H9 (cell line): Measurements from ENCODE around the gene FAM210A. TPM values are rescaled to one million over a fixed set of nuclear protein-coding genes. Genes with fewer than 3 reads are reported as not detected.

Source experiments
- DNase-seq: peaks from one replicate; pipeline ENCODE4 v3.0.0-alpha.2; 2017
- H2AFZ ChIP-seq: one replicate; pipeline ENCODE4 v1.6.1; 2013; ENCODE audit warnings: mild to moderate bottlenecking, low read length, control low read depth, moderate library complexity
- H2AK5ac ChIP-seq: 2 replicates; pipeline ENCODE4 v1.6.1; 2013; ENCODE audit warnings: low read length, control low read depth, mixed read lengths; ENCODE audit not compliant: insufficient read length
- H2BK120ac ChIP-seq: one replicate; pipeline ENCODE4 v1.6.1; 2013; ENCODE audit warnings: low read depth, mild to moderate bottlenecking, low read length, control low read depth, inconsistent platforms; ENCODE audit not compliant: poor library complexity, severe bottlenecking
- H2BK12ac ChIP-seq: 2 replicates; pipeline ENCODE4 v1.6.1; 2013; ENCODE audit warnings: low read length, control low read depth, mixed read lengths, low read depth; ENCODE audit not compliant: insufficient read length
- H2BK15ac ChIP-seq: 2 replicates; pipeline ENCODE4 v1.6.1; 2013; ENCODE audit warnings: low read depth, low read length, control low read depth
- H2BK20ac ChIP-seq: one replicate; pipeline ENCODE4 v1.6.1; 2013; ENCODE audit warnings: low read depth, mild to moderate bottlenecking, low read length, control low read depth, inconsistent platforms; ENCODE audit not compliant: poor library complexity, severe bottlenecking
- H2BK5ac ChIP-seq: 2 replicates; pipeline ENCODE4 v1.6.1; 2013; ENCODE audit warnings: low read length, control low read depth, mixed read lengths; ENCODE audit not compliant: insufficient read length
- H3K14ac ChIP-seq: 2 replicates; pipeline ENCODE4 v1.6.1; 2013; ENCODE audit warnings: low read length, control low read depth; ENCODE audit not compliant: insufficient read depth
- H3K18ac ChIP-seq: 2 replicates; pipeline ENCODE4 v1.6.1; 2013; ENCODE audit warnings: low read depth, mild to moderate bottlenecking, mixed read lengths, low read length, control low read depth; ENCODE audit not compliant: insufficient read length
- H3K23ac ChIP-seq: 2 replicates; pipeline ENCODE4 v1.6.1; 2013; ENCODE audit warnings: low read length, control low read depth, mixed read lengths, low read depth; ENCODE audit not compliant: insufficient read length
- H3K23me2 ChIP-seq: 2 replicates; pipeline ENCODE4 v1.6.1; 2013; ENCODE audit warnings: low read depth, mild to moderate bottlenecking, mixed read lengths, low read length, control low read depth; ENCODE audit not compliant: insufficient read length, poor library complexity, severe bottlenecking
- H3K27ac ChIP-seq: 2 replicates; pipeline ENCODE4 v1.5.1; 2013; ENCODE audit warnings: low read length, control low read depth, mixed read lengths, low read depth; ENCODE audit not compliant: insufficient read length
- H3K27me3 ChIP-seq: 2 replicates; pipeline ENCODE4 v1.6.1; 2013; ENCODE audit warnings: low read length, control low read depth, inconsistent platforms; ENCODE audit not compliant: insufficient read depth
- H3K4ac ChIP-seq: 2 replicates; pipeline ENCODE4 v1.6.1; 2013; ENCODE audit warnings: low read depth, mild to moderate bottlenecking, control low read depth, inconsistent platforms, low read length, moderate library complexity
- H3K4me1 ChIP-seq: 2 replicates; pipeline ENCODE4 v1.6.1; 2013; ENCODE audit warnings: low read length, control low read depth, inconsistent platforms; ENCODE audit not compliant: insufficient read depth
- H3K4me2 ChIP-seq: 2 replicates; pipeline ENCODE4 v1.6.1; 2013; ENCODE audit warnings: low read length, control low read depth, mixed read lengths; ENCODE audit not compliant: insufficient read length, insufficient read depth
- H3K56ac ChIP-seq: 2 replicates; pipeline ENCODE4 v1.6.1; 2013; ENCODE audit warnings: low read depth, mild to moderate bottlenecking, mixed read lengths, low read length, control low read depth; ENCODE audit not compliant: insufficient read length
- H3K79me1 ChIP-seq: 2 replicates; pipeline ENCODE4 v1.6.1; 2013; ENCODE audit warnings: low read depth, mild to moderate bottlenecking, moderate library complexity, low read length, control low read depth, inconsistent platforms; ENCODE audit not compliant: insufficient read depth, poor library complexity, severe bottlenecking
- H3K79me2 ChIP-seq: 2 replicates; pipeline ENCODE4 v1.6.1; 2013; ENCODE audit warnings: low read length, control low read depth, inconsistent platforms; ENCODE audit not compliant: insufficient read depth
- H3K9ac ChIP-seq: 2 replicates; pipeline ENCODE4 v1.6.1; 2013; ENCODE audit warnings: low read length, control low read depth, mixed read lengths; ENCODE audit not compliant: insufficient read length; ENCODE audit errors: extremely low read depth
- H3K9me3 ChIP-seq: one replicate; pipeline ENCODE4 v1.6.1; 2013; ENCODE audit warnings: low read depth, low read length, inconsistent platforms; ENCODE audit not compliant: control insufficient read depth
- H3T11ph ChIP-seq: one replicate; pipeline ENCODE4 v1.6.1; 2013; ENCODE audit warnings: mild to moderate bottlenecking, low read length, control low read depth, inconsistent platforms
- H4K20me1 ChIP-seq: one replicate; pipeline ENCODE4 v1.6.1; 2013; ENCODE audit not compliant: control insufficient read depth, insufficient read length, insufficient read depth
- H4K5ac ChIP-seq: 2 replicates; pipeline ENCODE4 v1.6.1; 2013; ENCODE audit warnings: low read depth, mild to moderate bottlenecking, mixed read lengths, low read length, control low read depth; ENCODE audit not compliant: insufficient read length
- H4K8ac ChIP-seq: replicated peaks from 2 replicates; pipeline ENCODE4 v1.6.1; 2013; ENCODE audit warnings: low read length, control low read depth, mixed read lengths, low read depth; ENCODE audit not compliant: insufficient read length
- H4K91ac ChIP-seq: 2 replicates; pipeline ENCODE4 v1.6.1; 2013; ENCODE audit warnings: low read depth, mild to moderate bottlenecking, moderate library complexity, mixed read lengths, low read length, control low read depth; ENCODE audit not compliant: insufficient read length
- H3K27ac Mint-ChIP-seq, 3 experiments: 2 replicates in 2 of 3; 3 replicates in 1 of 3; pipeline ENCODE4 v1.8.0; 2020 to 2021; ENCODE audit warnings: mixed read lengths in 3 of 3, mild to moderate bottlenecking in 1 of 3, moderate library complexity in 1 of 3
- H3K27me3 Mint-ChIP-seq: 2 replicates; pipeline ENCODE4 v1.8.0; 2021; ENCODE audit warnings: low read depth, mild to moderate bottlenecking, moderate library complexity, mixed read lengths
- H3K36me3 Mint-ChIP-seq, 3 experiments: 2 replicates in 2 of 3; 3 replicates in 1 of 3; pipeline ENCODE4 v1.8.0; 2020 to 2021; ENCODE audit warnings: low read depth in 3 of 3, mixed read lengths in 3 of 3; ENCODE audit not compliant: insufficient read depth in 1 of 3
- H3K4me1 Mint-ChIP-seq, 2 experiments: 2 replicates each; pipeline ENCODE4 v1.8.0; 2020; ENCODE audit warnings: mixed read lengths in 2 of 2
- H3K4me3 Mint-ChIP-seq, 2 experiments: 2 replicates in 1 of 2; 3 replicates in 1 of 2; pipeline ENCODE4 v1.8.0; 2020 to 2021; ENCODE audit warnings: mild to moderate bottlenecking in 2 of 2, mixed read lengths in 2 of 2, moderate library complexity in 1 of 2
- H3K9me3 Mint-ChIP-seq, 2 experiments: 2 replicates in 1 of 2; 3 replicates in 1 of 2; pipeline ENCODE4 v1.8.0; 2020; ENCODE audit warnings: mild to moderate bottlenecking in 2 of 2, mixed read lengths in 2 of 2, moderate library complexity in 1 of 2
- WGBS: extraction: QIAGEN DNeasy Blood & Tissue Kit; methylation state at CpG from one replicate; pipeline ENCODE4 v1.1.7; 2013; ENCODE audit warnings: missing lambda C conversion rate, low lambda C conversion rate, mixed read lengths; ENCODE audit not compliant: insufficient read length; ENCODE audit errors: extremely low coverage; 5-methylcytosine and 5-hydroxymethylcytosine counted together
- total RNA-seq: library from RNA; stranded (reverse); gene quantifications from 2 replicates; pipeline ENCODE4 v1.2.1, GENCODE V29; 2021
- TF ChIP-seq, protein P1 (sequence below): fragments of 200-600 bp; sonication (generic); conservative IDR thresholded peaks from 3 replicates; pipeline ENCODE4 v1.8.0; 2021; ENCODE audit warnings: antibody characterized with exemption, mild to moderate bottlenecking

FAM210A gene
- total RNA-seq, 1 experiment from 2014 or later, result 22.5 TPM

DNA sequence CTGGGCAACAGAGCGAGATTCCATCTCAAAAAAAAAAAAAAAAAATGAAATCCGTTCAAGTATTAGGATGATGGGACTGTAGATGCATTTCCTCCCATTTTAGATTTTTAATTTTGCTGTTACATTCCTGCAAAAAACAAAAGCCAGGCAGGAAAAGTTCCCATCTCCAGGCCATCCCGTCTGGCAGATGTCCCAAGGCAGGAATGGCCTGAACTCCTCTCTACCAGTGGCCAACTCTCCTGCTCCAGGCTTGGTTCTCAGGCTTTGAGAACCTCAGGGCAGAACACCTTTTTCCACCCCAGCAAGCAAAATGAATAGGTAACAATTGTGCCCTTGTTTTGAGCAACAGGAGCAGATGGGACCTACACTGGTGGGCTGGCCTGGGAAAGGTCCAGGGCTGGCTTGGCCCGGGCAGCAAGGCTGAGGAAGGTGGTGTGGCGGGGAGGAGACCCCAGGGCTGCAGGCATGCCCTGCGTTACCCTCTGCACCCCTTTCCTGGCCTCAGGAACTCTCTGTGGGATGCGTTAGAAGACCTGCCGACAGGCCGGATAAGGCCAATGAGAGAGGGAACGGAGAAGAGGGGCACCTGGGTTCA, 86.0 kb downstream of the FAM210A start:
- no peaks in the 10 kb centered on the region for H3K4me1 Mint-ChIP-seq
- H2BK120ac ChIP-seq, result no peak overlapping the region
- no peak overlapping the region for H3K4me3 Mint-ChIP-seq
- H3K18ac ChIP-seq, result no peak overlapping the region
- no peak overlapping the region for H3K4ac ChIP-seq
- H2BK12ac ChIP-seq, result no peak overlapping the region
- no peak overlapping the region for H4K5ac ChIP-seq
- no peaks in the 10 kb centered on the region for H3K9me3 ChIP-seq
- no peaks in the 10 kb centered on the region for H3K23me2 ChIP-seq
- no peak overlapping the region for H3K27ac Mint-ChIP-seq
- H3K4me2 ChIP-seq, result no peak overlapping the region
- H3K27ac ChIP-seq, result no peak overlapping the region
- H3K36me3 Mint-ChIP-seq, result no peaks in the 10 kb centered on the region
- H4K91ac ChIP-seq, result no peak overlapping the region
- no peak overlapping the region for H3K23ac ChIP-seq
- H3K4me1 ChIP-seq, result no peaks in the 10 kb centered on the region
- no peak overlapping the region for H2BK20ac ChIP-seq
- H3K14ac ChIP-seq, result no peak overlapping the region
- H3K56ac ChIP-seq, result no peak overlapping the region
- no peaks in the 10 kb centered on the region for H4K20me1 ChIP-seq
- H3K27me3 Mint-ChIP-seq, result no peaks in the 10 kb centered on the region
- TF ChIP-seq, protein P1, sequence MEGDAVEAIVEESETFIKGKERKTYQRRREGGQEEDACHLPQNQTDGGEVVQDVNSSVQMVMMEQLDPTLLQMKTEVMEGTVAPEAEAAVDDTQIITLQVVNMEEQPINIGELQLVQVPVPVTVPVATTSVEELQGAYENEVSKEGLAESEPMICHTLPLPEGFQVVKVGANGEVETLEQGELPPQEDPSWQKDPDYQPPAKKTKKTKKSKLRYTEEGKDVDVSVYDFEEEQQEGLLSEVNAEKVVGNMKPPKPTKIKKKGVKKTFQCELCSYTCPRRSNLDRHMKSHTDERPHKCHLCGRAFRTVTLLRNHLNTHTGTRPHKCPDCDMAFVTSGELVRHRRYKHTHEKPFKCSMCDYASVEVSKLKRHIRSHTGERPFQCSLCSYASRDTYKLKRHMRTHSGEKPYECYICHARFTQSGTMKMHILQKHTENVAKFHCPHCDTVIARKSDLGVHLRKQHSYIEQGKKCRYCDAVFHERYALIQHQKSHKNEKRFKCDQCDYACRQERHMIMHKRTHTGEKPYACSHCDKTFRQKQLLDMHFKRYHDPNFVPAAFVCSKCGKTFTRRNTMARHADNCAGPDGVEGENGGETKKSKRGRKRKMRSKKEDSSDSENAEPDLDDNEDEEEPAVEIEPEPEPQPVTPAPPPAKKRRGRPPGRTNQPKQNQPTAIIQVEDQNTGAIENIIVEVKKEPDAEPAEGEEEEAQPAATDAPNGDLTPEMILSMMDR, result no peak
- H2AK5ac ChIP-seq, result no peak overlapping the region
- no peaks in the 10 kb centered on the region for H3K79me1 ChIP-seq
- no peak overlapping the region for H3T11ph ChIP-seq
- H2BK15ac ChIP-seq, result no peak overlapping the region
- WGBS, result no CpG with 5 or more reads among the region's 10 CpGs
- H4K8ac ChIP-seq, result no peak overlapping the region
- no peaks in the 10 kb centered on the region for H3K79me2 ChIP-seq
- no peak overlapping the region for H3K9ac ChIP-seq
- H2AFZ ChIP-seq, result no peak overlapping the region
- H3K27me3 ChIP-seq, result no peaks in the 10 kb centered on the region
- DNase-seq, result no peak
- no peak overlapping the region for H2BK5ac ChIP-seq
- no peaks in the 10 kb centered on the region; a peak in 1 of 5 replicates for H3K9me3 Mint-ChIP-seq
